ENCODE data around the gene MNT. TPM values are rescaled to one million over a fixed set of nuclear protein-coding genes. Genes with fewer than 3 reads are reported as not detected.

Gene MNT
- total RNA-seq, 1 experiment from 2014 or later, result 24.4 TPM

DNA sequence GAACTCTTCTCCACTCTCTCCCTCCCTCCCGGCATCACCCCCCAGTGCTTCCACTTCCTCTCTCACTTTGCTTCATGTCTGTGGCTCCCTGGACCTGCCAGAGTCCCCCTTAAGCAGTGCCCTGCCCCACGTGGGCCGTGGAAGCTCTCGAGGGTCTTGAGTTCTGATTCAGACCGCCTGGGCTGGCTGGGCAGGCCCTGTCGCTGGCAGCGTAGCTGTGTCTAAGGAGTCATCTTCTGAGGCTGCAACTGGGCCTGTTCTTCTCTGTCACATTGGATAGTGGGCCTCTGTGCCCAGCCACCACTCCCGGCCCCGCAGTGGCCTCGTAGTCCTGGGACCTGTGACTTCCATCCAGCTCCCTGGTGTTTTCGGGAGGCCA lies 30.7 kb downstream of the MNT start:
- Mint-ChIP-seq H3K4me1 (ENCODE audit: low read depth, unreplicated experiment) (no peaks in the 10 kb centered on the region), H3K9me3 (ENCODE audit: unreplicated experiment) (no peaks in the 10 kb centered on the region), H3K4me3 (ENCODE audit: unreplicated experiment) (no peak overlapping the region), H3K27ac (ENCODE audit: unreplicated experiment) (no peak overlapping the region), H3K36me3 (ENCODE audit: insufficient read depth, unreplicated experiment) (peaks cover 29% of the 10 kb centered on the region), H3K27me3 (ENCODE audit: insufficient read depth, unreplicated experiment) (no peaks in the 10 kb centered on the region)
- no peak for DNase-seq
- TF ChIP-seq, protein P1, sequence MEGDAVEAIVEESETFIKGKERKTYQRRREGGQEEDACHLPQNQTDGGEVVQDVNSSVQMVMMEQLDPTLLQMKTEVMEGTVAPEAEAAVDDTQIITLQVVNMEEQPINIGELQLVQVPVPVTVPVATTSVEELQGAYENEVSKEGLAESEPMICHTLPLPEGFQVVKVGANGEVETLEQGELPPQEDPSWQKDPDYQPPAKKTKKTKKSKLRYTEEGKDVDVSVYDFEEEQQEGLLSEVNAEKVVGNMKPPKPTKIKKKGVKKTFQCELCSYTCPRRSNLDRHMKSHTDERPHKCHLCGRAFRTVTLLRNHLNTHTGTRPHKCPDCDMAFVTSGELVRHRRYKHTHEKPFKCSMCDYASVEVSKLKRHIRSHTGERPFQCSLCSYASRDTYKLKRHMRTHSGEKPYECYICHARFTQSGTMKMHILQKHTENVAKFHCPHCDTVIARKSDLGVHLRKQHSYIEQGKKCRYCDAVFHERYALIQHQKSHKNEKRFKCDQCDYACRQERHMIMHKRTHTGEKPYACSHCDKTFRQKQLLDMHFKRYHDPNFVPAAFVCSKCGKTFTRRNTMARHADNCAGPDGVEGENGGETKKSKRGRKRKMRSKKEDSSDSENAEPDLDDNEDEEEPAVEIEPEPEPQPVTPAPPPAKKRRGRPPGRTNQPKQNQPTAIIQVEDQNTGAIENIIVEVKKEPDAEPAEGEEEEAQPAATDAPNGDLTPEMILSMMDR (IDR thresholded peaks at IDR 0.05; ENCODE audit: insufficient read depth in 1 of 2, low read depth in 1 of 2, low read length in 1 of 2, severe bottlenecking in 1 of 2, unreplicated experiment in 1 of 2), result no peak
- Histone ChIP-seq H3K4me1 (no peaks in the 10 kb centered on the region), H3K4me3 (ENCODE audit: low read depth, low read length) (no peak overlapping the region), H3K9me3 (no peaks in the 10 kb centered on the region), H3K27me3 (replicated peaks; ENCODE audit: control insufficient read depth, insufficient read depth, low read length) (no peaks in the 10 kb centered on the region), H3K36me3 (ENCODE audit: control insufficient read depth, insufficient read depth, low read length) (no peaks in the 10 kb centered on the region)
- BruUV-seq (replicated peaks), result no TSS peak
- ChIA-PET CTCF (interaction anchor here (0.5 to 5.9 kb wide), 5 partner anchors 12 to 79 kb away, joined by 3 to 22 read pairs (median 5); no protein-coding TSS in a partner anchor), POLR2A (no interaction called here)
- intact Hi-C loops (cut with micrococcal nuclease; ENCODE audit: unreplicated experiment), result no loop called here

DNA sequence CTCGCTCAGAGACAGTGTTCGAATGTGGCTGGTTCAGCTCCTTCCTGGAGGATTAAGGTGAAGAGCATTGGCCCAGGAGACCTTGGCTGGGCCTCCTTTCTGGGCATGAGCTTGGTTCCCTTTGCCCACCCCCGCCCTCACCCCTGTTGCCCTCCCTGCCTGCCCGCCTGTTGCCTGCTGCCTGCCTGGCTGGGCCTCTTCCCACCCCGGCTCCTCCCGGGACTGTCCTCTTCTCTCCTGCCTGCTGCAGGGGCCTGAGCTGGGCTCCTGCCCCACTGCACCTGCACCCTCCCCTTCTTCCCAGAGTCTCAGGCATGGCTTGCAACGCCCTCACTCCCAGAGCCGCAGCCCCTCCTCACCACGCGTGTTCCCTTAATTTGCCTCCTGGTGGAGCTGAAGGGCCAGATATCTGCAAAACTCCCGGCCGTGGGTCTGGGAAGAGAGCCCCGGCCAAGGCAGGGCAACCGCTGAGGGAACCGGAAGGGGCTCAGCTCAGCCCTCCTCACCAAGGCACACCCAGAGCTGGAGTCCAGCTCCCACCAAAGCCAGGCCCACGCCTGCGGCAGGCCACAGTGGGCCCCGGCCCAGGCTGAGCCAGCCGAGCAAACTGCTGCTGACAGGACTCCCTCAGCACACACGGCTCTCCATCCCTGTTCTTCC lies 31.2 kb downstream of the MNT start:
- Mint-ChIP-seq H3K36me3 (ENCODE audit: insufficient read depth, unreplicated experiment) (peaks cover 26% of the 10 kb centered on the region), H3K27ac (ENCODE audit: unreplicated experiment) (no peak overlapping the region), H3K4me1 (ENCODE audit: low read depth, unreplicated experiment) (no peaks in the 10 kb centered on the region), H3K9me3 (ENCODE audit: unreplicated experiment) (no peaks in the 10 kb centered on the region), H3K27me3 (ENCODE audit: insufficient read depth, unreplicated experiment) (no peaks in the 10 kb centered on the region), H3K4me3 (ENCODE audit: unreplicated experiment) (no peak overlapping the region)
- TF ChIP-seq, protein P1 (IDR thresholded peaks at IDR 0.05; ENCODE audit: insufficient read depth in 1 of 2, low read depth in 1 of 2, low read length in 1 of 2, severe bottlenecking in 1 of 2, unreplicated experiment in 1 of 2), result no peak
- no TSS peak for BruUV-seq (replicated peaks)
- Histone ChIP-seq H3K4me3 (ENCODE audit: low read depth, low read length) (no peak overlapping the region), H3K9me3 (no peaks in the 10 kb centered on the region), H3K4me1 (no peaks in the 10 kb centered on the region), H3K36me3 (ENCODE audit: control insufficient read depth, insufficient read depth, low read length) (no peaks in the 10 kb centered on the region), H3K27me3 (replicated peaks; ENCODE audit: control insufficient read depth, insufficient read depth, low read length) (no peaks in the 10 kb centered on the region)
- ChIA-PET POLR2A (no interaction called here), CTCF (interaction anchor here (0.5 to 5.9 kb wide), 6 partner anchors 13 to 341 kb away, joined by 3 to 22 read pairs (median 4); no protein-coding TSS in a partner anchor)
- intact Hi-C loops (cut with micrococcal nuclease; ENCODE audit: unreplicated experiment), result no loop called here
- DNase-seq, result peak in 1 of 2 experiments; percentile 40

DNA sequence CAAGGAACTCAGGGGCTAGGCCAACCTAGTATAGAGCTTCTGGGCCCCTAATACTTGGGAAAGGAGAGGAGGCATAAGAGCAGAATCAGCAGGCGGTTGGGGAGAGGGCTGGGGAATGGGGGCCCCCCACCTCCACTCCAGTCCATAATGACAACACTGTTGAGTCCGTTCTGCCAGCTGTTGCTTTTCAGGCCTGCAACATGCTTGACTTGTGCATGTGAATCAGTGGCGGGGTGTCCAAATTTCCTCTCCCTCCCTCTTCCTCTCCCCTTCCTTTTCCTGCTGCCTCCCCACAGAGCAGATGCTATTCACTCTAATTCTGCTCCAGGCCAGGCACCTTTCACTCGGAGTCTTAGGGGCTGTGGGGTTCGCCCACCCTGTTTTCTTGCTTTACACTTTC lies 31.8 kb downstream of the MNT start:
- Mint-ChIP-seq H3K4me3 (ENCODE audit: unreplicated experiment) (no peak overlapping the region), H3K27me3 (ENCODE audit: insufficient read depth, unreplicated experiment) (no peaks in the 10 kb centered on the region), H3K4me1 (ENCODE audit: low read depth, unreplicated experiment) (no peaks in the 10 kb centered on the region), H3K36me3 (ENCODE audit: insufficient read depth, unreplicated experiment) (peaks cover 26% of the 10 kb centered on the region), H3K9me3 (ENCODE audit: unreplicated experiment) (no peaks in the 10 kb centered on the region), H3K27ac (ENCODE audit: unreplicated experiment) (no peak overlapping the region)
- intact Hi-C loops (cut with micrococcal nuclease; ENCODE audit: unreplicated experiment), result no loop called here
- TF ChIP-seq, protein P1 (IDR thresholded peaks at IDR 0.05; ENCODE audit: insufficient read depth in 1 of 2, low read depth in 1 of 2, low read length in 1 of 2, severe bottlenecking in 1 of 2, unreplicated experiment in 1 of 2), result no peak
- CTCF ChIA-PET, result interaction anchor here (0.6 to 5.9 kb wide), 5 partner anchors 13 to 603 kb away, joined by 3 to 22 read pairs (median 6); no protein-coding TSS in a partner anchor
- no TSS peak for BruUV-seq (replicated peaks)
- H3K27me3 ChIP-seq (replicated peaks; ENCODE audit: control insufficient read depth, insufficient read depth, low read length), result no peaks in the 10 kb centered on the region
- H3K36me3 ChIP-seq (ENCODE audit: control insufficient read depth, insufficient read depth, low read length), result no peaks in the 10 kb centered on the region
- no peaks in the 10 kb centered on the region for H3K4me1 ChIP-seq
- POLR2A ChIA-PET, result no interaction called here
- H3K4me3 ChIP-seq (ENCODE audit: low read depth, low read length), result no peak overlapping the region
- no peaks in the 10 kb centered on the region for H3K9me3 ChIP-seq
- DNase-seq, result no peak

Data from Caco-2 (cell line).